AG09309 (cell line): ENCODE data around the gene MYO10.

Source experiments
- DNase-seq: peaks from one replicate; pipeline ENCODE4 v3.0.0-alpha.2; 2010; ENCODE audit warnings: low read depth
- H3K4me3 ChIP-seq: 2 replicates; pipeline ENCODE4 v1.5.1; 2011; ENCODE audit warnings: mild to moderate bottlenecking, low read depth, low read length, moderate library complexity; ENCODE audit not compliant: control insufficient read depth
- CTCF ChIP-seq: IDR thresholded peaks from 2 replicates; pipeline ENCODE4 v1.5.1; 2011; ENCODE audit warnings: mild to moderate bottlenecking, low read depth, low read length, inconsistent platforms; ENCODE audit not compliant: insufficient read depth, control insufficient read depth; ENCODE audit errors: missing control alignments

Gene MYO10

GRCh38 chr5:16855485-16855884, 80.6 kb downstream of the MYO10 start:
- no peak for DNase-seq
- TF ChIP-seq CTCF = no peak
- H3K4me3 ChIP-seq = no peak overlapping the region

GRCh38 chr5:16854351-16854750, 81.7 kb downstream of the MYO10 start:
- no peak for TF ChIP-seq CTCF
- no peak for DNase-seq
- no peak overlapping the region for H3K4me3 ChIP-seq

GRCh38 chr5:16853518-16853917, 82.6 kb downstream of the MYO10 start:
- DNase-seq = no peak
- TF ChIP-seq CTCF = no peak
- H3K4me3 ChIP-seq = no peak overlapping the region

GRCh38 chr5:16852251-16853005, 83.7 kb downstream of the MYO10 start:
- no peak for TF ChIP-seq CTCF
- peak; percentile 55 for DNase-seq
- no peak overlapping the region for H3K4me3 ChIP-seq

- TF ChIP-seq CTCF = no peak
- DNase-seq = no peak
- H3K4me3 ChIP-seq = no peak overlapping the region
Observed at GRCh38 chr5:16849775-16850174, 86.3 kb downstream of the MYO10 start.

GRCh38 chr5:16849181-16849580, 86.9 kb downstream of the MYO10 start:
- DNase-seq = no peak
- no peak overlapping the region for H3K4me3 ChIP-seq
- TF ChIP-seq CTCF = no peak
